ENCODE data around the gene AP1S2.
A peak's percentile ranks its signal among the peaks of the same experiment; 100 is the strongest.
"Not testable (repeated sequence)": the region's sequence is repeated elsewhere in the genome, so short reads cannot be mapped to it uniquely, and the experiment has no call there.

The AP1S2 gene

GRCh38 chrX:15854080-15854655 lies 445 bp downstream of the AP1S2 start:
- DNase-seq = peak; percentile 31 to 44

- no peak for DNase-seq
Measured at GRCh38 chrX:15853586-15854079, 980 bp downstream of the AP1S2 start.

- DNase-seq = no peak
Measured at GRCh38 chrX:15849555-15849954, 5.1 kb downstream of the AP1S2 start.

- no peak for DNase-seq
Measured at GRCh38 chrX:15848576-15848975, 6.0 kb downstream of the AP1S2 start.

- DNase-seq = no peak
Measured at GRCh38 chrX:15843960-15844359, 10.7 kb downstream of the AP1S2 start.

- DNase-seq = no peak
Measured at GRCh38 chrX:15841853-15842516, 12.6 kb downstream of the AP1S2 start.

GRCh38 chrX:15838017-15838416 lies 16.6 kb downstream of the AP1S2 start:
- DNase-seq = no peak

GRCh38 chrX:15834827-15835595 lies 19.6 kb downstream of the AP1S2 start:
- no peak for DNase-seq

- DNase-seq = no peak
Measured at GRCh38 chrX:15834053-15834452, 20.6 kb downstream of the AP1S2 start.

GRCh38 chrX:15831347-15831746 lies 23.3 kb downstream of the AP1S2 start:
- DNase-seq = not testable (repeated sequence)

GRCh38 chrX:15829217-15829616 lies 25.4 kb downstream of the AP1S2 start:
- no peak for DNase-seq

- no peak for DNase-seq
Measured at GRCh38 chrX:15825936-15826335, 28.7 kb downstream of the AP1S2 start.

- no peak for DNase-seq
Measured at GRCh38 chrX:15822922-15823321, 31.7 kb downstream of the AP1S2 start.

GRCh38 chrX:15820106-15821073 lies 34.2 kb downstream of the AP1S2 start:
- peak; percentile 11 to 28 for DNase-seq

- DNase-seq = peak; percentile 28 to 37
Measured at GRCh38 chrX:15816886-15817285, 37.7 kb downstream of the AP1S2 start.

- no peak for DNase-seq
Measured at GRCh38 chrX:15816438-15816809, 38.2 kb downstream of the AP1S2 start.

GRCh38 chrX:15815779-15816437 lies 38.7 kb downstream of the AP1S2 start:
- peak; percentile 14 to 18 for DNase-seq

- no peak for DNase-seq
Measured at GRCh38 chrX:15814771-15815365, 39.7 kb downstream of the AP1S2 start.

GRCh38 chrX:15813416-15813815 lies 41.2 kb downstream of the AP1S2 start:
- DNase-seq = no peak

- DNase-seq = no peak
Measured at GRCh38 chrX:15812192-15812938, 42.2 kb downstream of the AP1S2 start.

GRCh38 chrX:15808254-15808653 lies 46.4 kb downstream of the AP1S2 start:
- no peak for DNase-seq

Data from activated CD4-positive, alpha-beta T cell treated with anti-CD3 and anti-CD28 coated beads, Interleukin-2, amount 50 U/mL, for 48 hours (primary cell).